Parathyroid adenoma (tissue), 2 donors: Measurements from ENCODE around the gene SLC9A3.

Source experiments
- H2AFZ ChIP-seq: fragments of 300-600 bp; sonication (generic); one replicate; pipeline ENCODE4 v1.7.0; 2017; ENCODE audit warnings: antibody characterized with exemption, mild to moderate bottlenecking
- H3K27ac ChIP-seq: fragments of 300-600 bp; sonication (generic); one replicate; pipeline ENCODE4 v1.7.0; 2017
- H3K27me3 ChIP-seq: fragments of 300-600 bp; sonication (generic); one replicate; pipeline ENCODE4 v1.7.0; 2017; ENCODE audit warnings: low read length; ENCODE audit not compliant: control insufficient read depth, insufficient read depth
- H3K36me3 ChIP-seq: fragments of 300-600 bp; sonication (generic); one replicate; pipeline ENCODE4 v1.7.0; 2017; ENCODE audit warnings: low read length; ENCODE audit not compliant: control insufficient read depth, insufficient read depth
- H3K4me1 ChIP-seq: fragments of 300-600 bp; sonication (generic); one replicate; pipeline ENCODE4 v1.7.0; 2017; ENCODE audit warnings: control low read depth
- H3K4me2 ChIP-seq: fragments of 300-600 bp; sonication (generic); one replicate; pipeline ENCODE4 v1.7.0; 2017; ENCODE audit warnings: low read length
- H3K4me3 ChIP-seq: fragments of 300-600 bp; sonication (generic); one replicate; pipeline ENCODE4 v1.7.0; 2017; ENCODE audit warnings: low read depth, low read length
- H3K79me2 ChIP-seq: fragments of 300-600 bp; sonication (generic); one replicate; pipeline ENCODE4 v1.7.0; 2017; ENCODE audit warnings: control low read depth
- H3K9ac ChIP-seq: fragments of 300-600 bp; sonication (generic); one replicate; pipeline ENCODE4 v1.7.0; 2017; ENCODE audit warnings: mild to moderate bottlenecking
- H3K9me3 ChIP-seq: fragments of 300-600 bp; sonication (generic); one replicate; pipeline ENCODE4 v1.7.0; 2017; ENCODE audit warnings: low read length; ENCODE audit not compliant: control insufficient read depth
- TF ChIP-seq, protein P1 (sequence below): fragments of 300-600 bp; sonication (generic); IDR thresholded peaks from one replicate; pipeline ENCODE4 v1.7.0; 2017; ENCODE audit warnings: antibody characterized with exemption, mild to moderate bottlenecking
- donor health status: primary hyperparathyroidism.

SLC9A3 gene

GRCh38 chr5:464843-465590 is 59.2 kb downstream of the SLC9A3 start:
- H3K27me3 ChIP-seq: no peaks in the 10 kb centered on the region
- H3K79me2 ChIP-seq: no peaks in the 10 kb centered on the region
- no peaks in the 10 kb centered on the region for H3K36me3 ChIP-seq
- H3K9me3 ChIP-seq: no peaks in the 10 kb centered on the region
- TF ChIP-seq, protein P1, sequence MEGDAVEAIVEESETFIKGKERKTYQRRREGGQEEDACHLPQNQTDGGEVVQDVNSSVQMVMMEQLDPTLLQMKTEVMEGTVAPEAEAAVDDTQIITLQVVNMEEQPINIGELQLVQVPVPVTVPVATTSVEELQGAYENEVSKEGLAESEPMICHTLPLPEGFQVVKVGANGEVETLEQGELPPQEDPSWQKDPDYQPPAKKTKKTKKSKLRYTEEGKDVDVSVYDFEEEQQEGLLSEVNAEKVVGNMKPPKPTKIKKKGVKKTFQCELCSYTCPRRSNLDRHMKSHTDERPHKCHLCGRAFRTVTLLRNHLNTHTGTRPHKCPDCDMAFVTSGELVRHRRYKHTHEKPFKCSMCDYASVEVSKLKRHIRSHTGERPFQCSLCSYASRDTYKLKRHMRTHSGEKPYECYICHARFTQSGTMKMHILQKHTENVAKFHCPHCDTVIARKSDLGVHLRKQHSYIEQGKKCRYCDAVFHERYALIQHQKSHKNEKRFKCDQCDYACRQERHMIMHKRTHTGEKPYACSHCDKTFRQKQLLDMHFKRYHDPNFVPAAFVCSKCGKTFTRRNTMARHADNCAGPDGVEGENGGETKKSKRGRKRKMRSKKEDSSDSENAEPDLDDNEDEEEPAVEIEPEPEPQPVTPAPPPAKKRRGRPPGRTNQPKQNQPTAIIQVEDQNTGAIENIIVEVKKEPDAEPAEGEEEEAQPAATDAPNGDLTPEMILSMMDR: no peak
- H3K9ac ChIP-seq: no peak overlapping the region
- H2AFZ ChIP-seq: no peak overlapping the region
- H3K27ac ChIP-seq: no peak overlapping the region
- no peak overlapping the region for H3K4me2 ChIP-seq
- no peaks in the 10 kb centered on the region for H3K4me1 ChIP-seq
- no peak overlapping the region for H3K4me3 ChIP-seq

- no peaks in the 10 kb centered on the region for H3K36me3 ChIP-seq
- no peaks in the 10 kb centered on the region for H3K27me3 ChIP-seq
- no peak overlapping the region for H2AFZ ChIP-seq
- H3K4me2 ChIP-seq: no peak overlapping the region
- no peaks in the 10 kb centered on the region for H3K79me2 ChIP-seq
- H3K9me3 ChIP-seq: no peaks in the 10 kb centered on the region
- no peak overlapping the region for H3K4me3 ChIP-seq
- no peak overlapping the region for H3K27ac ChIP-seq
- TF ChIP-seq, protein P1: no peak
- no peaks in the 10 kb centered on the region for H3K4me1 ChIP-seq
- no peak overlapping the region for H3K9ac ChIP-seq
Observed at GRCh38 chr5:464446-464842, 59.8 kb downstream of the SLC9A3 start.

DNA sequence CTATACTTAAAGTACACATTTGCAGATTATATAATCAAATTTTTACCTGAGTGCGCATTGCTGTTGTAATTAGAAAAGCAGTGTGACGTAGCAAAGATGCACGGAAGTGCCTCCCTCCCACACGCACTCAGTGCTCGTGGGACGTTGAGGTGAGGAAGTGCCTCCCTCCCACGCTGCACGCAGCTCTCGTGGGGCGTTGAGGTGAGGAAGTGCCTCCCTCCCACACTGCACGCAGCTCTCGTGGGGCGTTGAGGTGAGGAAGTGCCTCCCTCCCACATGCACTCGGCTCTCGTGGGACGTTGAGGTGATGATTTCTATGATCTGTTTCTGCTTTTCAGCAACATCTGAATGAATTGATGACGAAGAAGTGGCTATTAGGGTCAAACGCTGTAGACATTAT is 60.3 kb downstream of the SLC9A3 start:
- Histone ChIP-seq H3K4me2 (no peak overlapping the region), H3K79me2 (no peaks in the 10 kb centered on the region), H3K4me1 (no peaks in the 10 kb centered on the region), H3K27ac (no peak overlapping the region), H3K9me3 (no peaks in the 10 kb centered on the region), H3K4me3 (no peak overlapping the region), H3K36me3 (no peaks in the 10 kb centered on the region), H3K9ac (no peak overlapping the region), H2AFZ (no peak overlapping the region), H3K27me3 (no peaks in the 10 kb centered on the region)
- TF ChIP-seq, protein P1: no peak

GRCh38 chr5:463301-463700 is 60.9 kb downstream of the SLC9A3 start:
- TF ChIP-seq, protein P1: no peak
- Histone ChIP-seq H3K27me3 (no peaks in the 10 kb centered on the region), H2AFZ (no peak overlapping the region), H3K27ac (no peak overlapping the region), H3K4me3 (no peak overlapping the region), H3K79me2 (no peaks in the 10 kb centered on the region), H3K4me1 (no peaks in the 10 kb centered on the region), H3K9ac (no peak overlapping the region), H3K36me3 (no peaks in the 10 kb centered on the region), H3K4me2 (no peak overlapping the region), H3K9me3 (no peaks in the 10 kb centered on the region)

DNA sequence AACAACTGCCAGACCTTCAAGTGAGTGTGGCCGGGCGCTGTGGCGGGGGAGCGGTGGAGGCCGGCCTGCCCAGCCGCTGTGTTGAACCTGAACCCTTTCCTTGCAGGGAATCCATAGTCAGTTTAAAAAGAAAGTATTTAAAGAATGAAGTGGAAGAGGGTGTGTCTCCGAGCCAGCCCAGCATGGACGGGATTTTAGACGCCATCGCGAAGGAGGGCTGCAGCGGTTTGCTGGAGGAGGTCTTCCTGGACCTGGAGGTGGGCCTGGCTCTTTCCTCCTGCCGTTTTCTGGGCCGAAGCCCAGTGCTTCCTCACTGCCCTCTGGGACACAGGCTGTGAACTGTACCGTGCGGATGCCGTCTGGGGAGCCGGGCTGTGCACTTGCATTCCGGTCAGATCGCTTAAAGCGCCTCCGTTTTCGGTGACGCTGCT is 62.2 kb downstream of the SLC9A3 start:
- TF ChIP-seq, protein P1: no peak
- Histone ChIP-seq H3K9ac (no peak overlapping the region), H3K27ac (no peak overlapping the region), H3K4me3 (no peak overlapping the region), H3K4me1 (no peaks in the 10 kb centered on the region), H3K4me2 (no peak overlapping the region), H3K36me3 (no peaks in the 10 kb centered on the region), H3K79me2 (peaks cover 4% of the 10 kb centered on the region), H3K9me3 (no peaks in the 10 kb centered on the region), H2AFZ (no peak overlapping the region), H3K27me3 (no peaks in the 10 kb centered on the region)
